ENCODE results near the gene AGXT. TPM values are rescaled to one million over a fixed set of nuclear protein-coding genes. Genes with fewer than 3 reads are reported as not detected.

Gene AGXT
- total RNA-seq, 1 donor from 2014 or later, result not detected

- Mint-ChIP-seq H3K27me3 (ENCODE audit: unreplicated experiment) (peaks cover 3% of the 10 kb centered on the region), H3K4me3 (ENCODE audit: unreplicated experiment) (no peak overlapping the region), H3K4me1 (ENCODE audit: unreplicated experiment) (no peaks in the 10 kb centered on the region), H3K27ac (ENCODE audit: unreplicated experiment) (no peak overlapping the region), H3K9me3 (ENCODE audit: unreplicated experiment) (no peaks in the 10 kb centered on the region), H3K36me3 (ENCODE audit: low read depth, unreplicated experiment) (no peaks in the 10 kb centered on the region)
- TF ChIP-seq, protein P1, sequence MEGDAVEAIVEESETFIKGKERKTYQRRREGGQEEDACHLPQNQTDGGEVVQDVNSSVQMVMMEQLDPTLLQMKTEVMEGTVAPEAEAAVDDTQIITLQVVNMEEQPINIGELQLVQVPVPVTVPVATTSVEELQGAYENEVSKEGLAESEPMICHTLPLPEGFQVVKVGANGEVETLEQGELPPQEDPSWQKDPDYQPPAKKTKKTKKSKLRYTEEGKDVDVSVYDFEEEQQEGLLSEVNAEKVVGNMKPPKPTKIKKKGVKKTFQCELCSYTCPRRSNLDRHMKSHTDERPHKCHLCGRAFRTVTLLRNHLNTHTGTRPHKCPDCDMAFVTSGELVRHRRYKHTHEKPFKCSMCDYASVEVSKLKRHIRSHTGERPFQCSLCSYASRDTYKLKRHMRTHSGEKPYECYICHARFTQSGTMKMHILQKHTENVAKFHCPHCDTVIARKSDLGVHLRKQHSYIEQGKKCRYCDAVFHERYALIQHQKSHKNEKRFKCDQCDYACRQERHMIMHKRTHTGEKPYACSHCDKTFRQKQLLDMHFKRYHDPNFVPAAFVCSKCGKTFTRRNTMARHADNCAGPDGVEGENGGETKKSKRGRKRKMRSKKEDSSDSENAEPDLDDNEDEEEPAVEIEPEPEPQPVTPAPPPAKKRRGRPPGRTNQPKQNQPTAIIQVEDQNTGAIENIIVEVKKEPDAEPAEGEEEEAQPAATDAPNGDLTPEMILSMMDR (IDR thresholded peaks at IDR 0.05; ENCODE audit: unreplicated experiment), result no peak
- DNase-seq (ENCODE audit: low spot score), result no peak
These were observed 3.2 kb upstream of the AGXT start for GRCh38 chr2:240865391-240865790.

- Mint-ChIP-seq H3K36me3 (ENCODE audit: low read depth, unreplicated experiment) (no peaks in the 10 kb centered on the region), H3K4me3 (ENCODE audit: unreplicated experiment) (no peak overlapping the region), H3K9me3 (ENCODE audit: unreplicated experiment) (no peaks in the 10 kb centered on the region), H3K27me3 (ENCODE audit: unreplicated experiment) (peaks cover 5% of the 10 kb centered on the region), H3K4me1 (ENCODE audit: unreplicated experiment) (no peaks in the 10 kb centered on the region), H3K27ac (ENCODE audit: unreplicated experiment) (no peak overlapping the region)
- no peak for DNase-seq (ENCODE audit: low spot score)
- TF ChIP-seq, protein P1 (IDR thresholded peaks at IDR 0.05; ENCODE audit: unreplicated experiment), result no peak
These were observed 708 bp downstream of the AGXT start for GRCh38 chr2:240869109-240869955.

DNA sequence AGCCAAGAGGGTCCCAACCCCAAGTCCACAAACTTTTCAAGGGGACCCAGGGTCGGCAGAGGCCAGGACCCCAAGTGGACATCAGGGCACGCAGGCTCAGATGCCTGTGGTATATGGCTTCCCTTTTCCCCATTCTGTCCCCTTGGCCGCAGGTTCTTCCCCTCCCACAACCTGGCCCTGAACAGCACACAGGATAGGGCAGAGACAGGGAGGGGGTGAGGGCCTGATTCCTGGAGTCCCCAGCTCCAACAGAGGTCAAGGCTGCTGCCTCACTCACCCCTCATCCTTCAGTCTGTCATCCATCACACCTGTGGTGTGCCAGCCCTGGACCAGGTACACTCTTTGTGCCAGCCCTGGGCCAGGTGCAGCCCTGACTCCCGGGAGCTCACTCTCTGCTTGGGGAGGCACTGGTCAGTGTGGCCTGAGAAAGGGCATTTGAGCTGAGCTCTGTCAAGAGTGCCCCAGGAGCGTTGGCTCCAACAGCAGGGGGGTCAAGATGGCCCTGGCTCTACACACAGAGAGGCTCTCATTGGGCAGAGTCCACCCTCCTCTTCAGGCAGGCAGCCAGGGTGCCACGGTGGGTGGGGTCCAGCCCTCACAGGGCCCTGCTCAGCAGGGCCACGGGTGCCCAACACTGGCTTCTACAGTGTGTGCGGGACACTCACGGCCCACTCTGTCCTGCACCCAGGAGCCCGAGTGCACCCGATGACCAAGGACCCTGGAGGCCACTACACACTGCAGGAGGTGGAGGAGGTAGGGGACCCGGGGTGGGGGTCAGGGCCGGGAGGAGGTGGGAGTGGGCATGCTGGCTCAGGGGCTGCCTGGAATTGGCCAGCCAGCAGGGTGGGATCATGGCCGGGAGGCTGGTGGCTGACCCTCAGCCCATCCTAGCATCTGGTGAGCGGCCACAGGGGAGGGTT lies 1.6 kb downstream of the AGXT start:
- H3K9me3 Mint-ChIP-seq (ENCODE audit: unreplicated experiment), result no peaks in the 10 kb centered on the region
- H3K4me3 Mint-ChIP-seq (ENCODE audit: unreplicated experiment), result no peak overlapping the region
- DNase-seq (ENCODE audit: low spot score), result no peak
- no peaks in the 10 kb centered on the region for H3K36me3 Mint-ChIP-seq (ENCODE audit: low read depth, unreplicated experiment)
- no peaks in the 10 kb centered on the region for H3K4me1 Mint-ChIP-seq (ENCODE audit: unreplicated experiment)
- H3K27ac Mint-ChIP-seq (ENCODE audit: unreplicated experiment), result no peak overlapping the region
- H3K27me3 Mint-ChIP-seq (ENCODE audit: unreplicated experiment), result peaks cover 5% of the 10 kb centered on the region
- TF ChIP-seq, protein P1 (IDR thresholded peaks at IDR 0.05; ENCODE audit: unreplicated experiment), result no peak

- TF ChIP-seq, protein P1 (IDR thresholded peaks at IDR 0.05; ENCODE audit: unreplicated experiment), result no peak
- no peaks in the 10 kb centered on the region for H3K9me3 Mint-ChIP-seq (ENCODE audit: unreplicated experiment)
- DNase-seq (ENCODE audit: low spot score), result no peak
- H3K4me1 Mint-ChIP-seq (ENCODE audit: unreplicated experiment), result no peaks in the 10 kb centered on the region
- H3K36me3 Mint-ChIP-seq (ENCODE audit: low read depth, unreplicated experiment), result no peaks in the 10 kb centered on the region
- H3K27ac Mint-ChIP-seq (ENCODE audit: unreplicated experiment), result no peak overlapping the region
- H3K27me3 Mint-ChIP-seq (ENCODE audit: unreplicated experiment), result peaks cover 5% of the 10 kb centered on the region
- H3K4me3 Mint-ChIP-seq (ENCODE audit: unreplicated experiment), result no peak overlapping the region
These were observed 2.7 kb downstream of the AGXT start for GRCh38 chr2:240871071-240871958.
